GM18517 (cell line): Measurements from ENCODE around the gene OSBPL10.
"Not testable (repeated sequence)": the region's sequence is repeated elsewhere in the genome, so short reads cannot be mapped to it uniquely, and the experiment has no call there.

Source experiments
- ATAC-seq: cut with Tn5 transposase; IDR thresholded peaks from one replicate; pipeline ENCODE4 v1.9.1; 2021; ENCODE audit warnings: mild to moderate bottlenecking, moderate library complexity; ENCODE audit not compliant: unreplicated experiment

OSBPL10 gene

GRCh38 chr3:31862666-31863279 lies 118.3 kb downstream of the OSBPL10 start:
- no peak for ATAC-seq

- ATAC-seq: no peak
Observed at GRCh38 chr3:31861826-31862225, 119.2 kb downstream of the OSBPL10 start.

- not testable (repeated sequence) for ATAC-seq
Observed at GRCh38 chr3:31860642-31861041, 120.4 kb downstream of the OSBPL10 start.

- ATAC-seq: no peak
Observed at GRCh38 chr3:31859245-31859644, 121.8 kb downstream of the OSBPL10 start.

GRCh38 chr3:31858439-31858838 lies 122.6 kb downstream of the OSBPL10 start:
- ATAC-seq: no peak

- no peak for ATAC-seq
Observed at GRCh38 chr3:31853580-31853979, 127.5 kb downstream of the OSBPL10 start.

- ATAC-seq: no peak
Observed at GRCh38 chr3:31851278-31851677, 129.8 kb downstream of the OSBPL10 start.

GRCh38 chr3:31848911-31849310 lies 132.2 kb downstream of the OSBPL10 start:
- ATAC-seq: no peak

- ATAC-seq: no peak
Observed at GRCh38 chr3:31848163-31848818, 132.8 kb downstream of the OSBPL10 start.

- ATAC-seq: no peak
Observed at GRCh38 chr3:31847760-31848159, 133.3 kb downstream of the OSBPL10 start.

- no peak for ATAC-seq
Observed at GRCh38 chr3:31841515-31841914, 139.5 kb downstream of the OSBPL10 start.

GRCh38 chr3:31840252-31840651 lies 140.8 kb downstream of the OSBPL10 start:
- no peak for ATAC-seq

GRCh38 chr3:31839144-31839917 lies 141.7 kb downstream of the OSBPL10 start:
- ATAC-seq: no peak

GRCh38 chr3:31836131-31837075 lies 144.7 kb downstream of the OSBPL10 start:
- no peak for ATAC-seq

GRCh38 chr3:31833391-31834190 lies 147.5 kb downstream of the OSBPL10 start:
- ATAC-seq: no peak

- no peak for ATAC-seq
Observed at GRCh38 chr3:31832551-31832950, 148.5 kb downstream of the OSBPL10 start.

- no peak for ATAC-seq
Observed at GRCh38 chr3:31831591-31831990, 149.5 kb downstream of the OSBPL10 start.

- no peak for ATAC-seq
Observed at GRCh38 chr3:31829826-31830426, 151.1 kb downstream of the OSBPL10 start.

- ATAC-seq: no peak
Observed at GRCh38 chr3:31829010-31829409, 152.1 kb downstream of the OSBPL10 start.

GRCh38 chr3:31828007-31828406 lies 153.1 kb downstream of the OSBPL10 start:
- no peak for ATAC-seq
